GM23338 (cell line): ENCODE measurements around the gene RNASET2. TPM values are rescaled to one million over a fixed set of nuclear protein-coding genes. Genes with fewer than 3 reads are reported as not detected.

Experiments used
- ATAC-seq: fragments of 200-7000 bp; cut with Tn5 transposase; 3 replicates; pipeline ENCODE4 v1.9.1; 2020
- DNase-seq: peaks from one replicate; pipeline ENCODE4 v3.0.0-alpha.2; 2015; ENCODE audit warnings: low spot score
- H2AFZ ChIP-seq: fragments of 200-600 bp; sonication (generic); 2 replicates; pipeline ENCODE4 v1.8.0; 2016; ENCODE audit warnings: antibody characterized with exemption, mild to moderate bottlenecking, moderate library complexity
- H3F3A ChIP-seq: fragments of 200-600 bp; sonication (generic); replicated peaks from 2 replicates; pipeline ENCODE4 v1.8.0; 2017; ENCODE audit warnings: antibody characterized with exemption, mixed run types, low read depth
- H3K27ac ChIP-seq: fragments of 200-600 bp; sonication (generic); 2 replicates; pipeline ENCODE4 v1.6.1; 2016; ENCODE audit warnings: low read depth
- H3K27me3 ChIP-seq: fragments of 200-600 bp; sonication (generic); 2 replicates; pipeline ENCODE4 v1.8.0; 2016; ENCODE audit warnings: mild to moderate bottlenecking, mixed run types, moderate library complexity; ENCODE audit not compliant: insufficient read depth
- H3K36me3 ChIP-seq: fragments of 200-600 bp; sonication (generic); 2 replicates; pipeline ENCODE4 v1.8.0; 2016; ENCODE audit warnings: mild to moderate bottlenecking; ENCODE audit not compliant: insufficient read depth
- H3K4me1 ChIP-seq: fragments of 200-600 bp; sonication (generic); 2 replicates; pipeline ENCODE4 v1.8.0; 2016; ENCODE audit warnings: mild to moderate bottlenecking, moderate library complexity; ENCODE audit not compliant: insufficient read depth
- H3K4me2 ChIP-seq: fragments of 200-600 bp; sonication (generic); 2 replicates; pipeline ENCODE4 v1.7.1; 2017; ENCODE audit warnings: mixed run types
- H3K4me3 ChIP-seq: fragments of 200-600 bp; sonication (generic); 2 replicates; pipeline ENCODE4 v1.6.1; 2016; ENCODE audit warnings: mixed run types
- H3K79me2 ChIP-seq: fragments of 200-600 bp; sonication (generic); replicated peaks from 2 replicates; pipeline ENCODE4 v1.8.0; 2017; ENCODE audit warnings: mild to moderate bottlenecking; ENCODE audit not compliant: insufficient read depth
- H3K9me2 ChIP-seq: fragments of 200-600 bp; sonication (generic); 2 replicates; pipeline ENCODE4 v1.8.0; 2017; ENCODE audit not compliant: insufficient read depth
- H4K20me1 ChIP-seq: fragments of 200-600 bp; sonication (generic); replicated peaks from 2 replicates; pipeline ENCODE4 v1.8.0; 2017; ENCODE audit warnings: mild to moderate bottlenecking; ENCODE audit not compliant: insufficient read depth
- H3K27ac Mint-ChIP-seq: 2 replicates; pipeline ENCODE4 v1.8.0; 2020; ENCODE audit warnings: inconsistent platforms, mild to moderate bottlenecking, moderate library complexity, mixed read lengths
- H3K27me3 Mint-ChIP-seq: 3 replicates; pipeline ENCODE4 v1.8.0; 2022; ENCODE audit warnings: low read depth, mild to moderate bottlenecking, moderate library complexity, mixed read lengths, inconsistent platforms; ENCODE audit not compliant: insufficient read depth, poor library complexity
- H3K36me3 Mint-ChIP-seq: 3 replicates; pipeline ENCODE4 v1.8.0; 2021; ENCODE audit warnings: low read depth, mild to moderate bottlenecking, inconsistent platforms, moderate library complexity, mixed read lengths
- H3K4me1 Mint-ChIP-seq: 3 replicates; pipeline ENCODE4 v1.8.0; 2020; ENCODE audit warnings: mild to moderate bottlenecking, inconsistent platforms, mixed read lengths
- H3K4me3 Mint-ChIP-seq: 3 replicates; pipeline ENCODE4 v1.8.0; 2021; ENCODE audit warnings: moderate library complexity, mild to moderate bottlenecking, inconsistent platforms, mixed read lengths
- H3K9me3 Mint-ChIP-seq: 3 replicates; pipeline ENCODE4 v1.8.0; 2020; ENCODE audit warnings: moderate library complexity, mild to moderate bottlenecking, inconsistent platforms, mixed read lengths
- CREB1 ChIP-seq: fragments of 250-450 bp; sonication (Bioruptor Pico); IDR thresholded peaks from 2 replicates; pipeline ENCODE4 v1.5.0; 2020; ENCODE audit warnings: low read depth, mild to moderate bottlenecking, moderate library complexity
- ETS1 ChIP-seq: IDR thresholded peaks from 2 replicates; pipeline ENCODE4 v1.6.1; 2016; ENCODE audit warnings: antibody characterized with exemption
- STAT1 ChIP-seq: IDR thresholded peaks from one replicate; pipeline ENCODE4 v1.6.1; 2016; ENCODE audit warnings: antibody characterized with exemption; ENCODE audit not compliant: unreplicated experiment
- ZNF114 ChIP-seq: fragments of 250-450 bp; sonication (Bioruptor Pico); IDR thresholded peaks from 2 replicates; pipeline ENCODE4 v1.5.0; 2020; ENCODE audit warnings: mild to moderate bottlenecking, moderate library complexity
- ZNF331 ChIP-seq: fragments of 250-450 bp; sonication (Bioruptor Pico); IDR thresholded peaks from 2 replicates; pipeline ENCODE4 v1.5.0; 2020; ENCODE audit warnings: low read depth, mild to moderate bottlenecking, moderate library complexity
- polyA plus RNA-seq: library from polyadenylated mRNA; unstranded; fragments of >200 nt; fragmentation: Nextera tagmentation; extraction: Ambion mirVana; gene quantifications from 2 replicates; pipeline ENCODE4 v1.2.1, GENCODE V29; 2016
- total RNA-seq: library from RNA; depleted of rRNA; stranded (reverse); fragments of >200 nt; shearing (Covaris generic); gene quantifications from 2 replicates; pipeline ENCODE4 v1.2.3, GENCODE V29; 2014
- TF ChIP-seq, protein P1 (sequence below): IDR thresholded peaks from one replicate; pipeline ENCODE4 v1.6.1; 2018; ENCODE audit warnings: antibody characterized with exemption; ENCODE audit not compliant: unreplicated experiment
- TF ChIP-seq, protein P2 (sequence below), 2 experiments: fragments of 200-600 bp in 1 of 2; sonication (generic) in 1 of 2; conservative IDR thresholded peaks; 2 replicates each; pipeline versions ENCODE4 v1.5.1 to v1.6.1; 2016 to 2017; ENCODE audit warnings: antibody characterized with exemption in 2 of 2, low read depth in 2 of 2, mild to moderate bottlenecking in 2 of 2, moderate library complexity in 1 of 2
- TF ChIP-seq, protein P3 (sequence below): fragments of 250-450 bp; sonication (Bioruptor Pico); IDR thresholded peaks from 2 replicates; pipeline ENCODE4 v1.5.0; 2020; ENCODE audit warnings: mild to moderate bottlenecking, moderate library complexity

RNASET2 gene
- total and polyA plus RNA-seq, 2 experiments from 2014 or later: 40.5 to 62.8 TPM

GRCh38 chr6:166928644-166929541, 27.5 kb downstream of the RNASET2 start (continued):
- TF ChIP-seq, protein P1, sequence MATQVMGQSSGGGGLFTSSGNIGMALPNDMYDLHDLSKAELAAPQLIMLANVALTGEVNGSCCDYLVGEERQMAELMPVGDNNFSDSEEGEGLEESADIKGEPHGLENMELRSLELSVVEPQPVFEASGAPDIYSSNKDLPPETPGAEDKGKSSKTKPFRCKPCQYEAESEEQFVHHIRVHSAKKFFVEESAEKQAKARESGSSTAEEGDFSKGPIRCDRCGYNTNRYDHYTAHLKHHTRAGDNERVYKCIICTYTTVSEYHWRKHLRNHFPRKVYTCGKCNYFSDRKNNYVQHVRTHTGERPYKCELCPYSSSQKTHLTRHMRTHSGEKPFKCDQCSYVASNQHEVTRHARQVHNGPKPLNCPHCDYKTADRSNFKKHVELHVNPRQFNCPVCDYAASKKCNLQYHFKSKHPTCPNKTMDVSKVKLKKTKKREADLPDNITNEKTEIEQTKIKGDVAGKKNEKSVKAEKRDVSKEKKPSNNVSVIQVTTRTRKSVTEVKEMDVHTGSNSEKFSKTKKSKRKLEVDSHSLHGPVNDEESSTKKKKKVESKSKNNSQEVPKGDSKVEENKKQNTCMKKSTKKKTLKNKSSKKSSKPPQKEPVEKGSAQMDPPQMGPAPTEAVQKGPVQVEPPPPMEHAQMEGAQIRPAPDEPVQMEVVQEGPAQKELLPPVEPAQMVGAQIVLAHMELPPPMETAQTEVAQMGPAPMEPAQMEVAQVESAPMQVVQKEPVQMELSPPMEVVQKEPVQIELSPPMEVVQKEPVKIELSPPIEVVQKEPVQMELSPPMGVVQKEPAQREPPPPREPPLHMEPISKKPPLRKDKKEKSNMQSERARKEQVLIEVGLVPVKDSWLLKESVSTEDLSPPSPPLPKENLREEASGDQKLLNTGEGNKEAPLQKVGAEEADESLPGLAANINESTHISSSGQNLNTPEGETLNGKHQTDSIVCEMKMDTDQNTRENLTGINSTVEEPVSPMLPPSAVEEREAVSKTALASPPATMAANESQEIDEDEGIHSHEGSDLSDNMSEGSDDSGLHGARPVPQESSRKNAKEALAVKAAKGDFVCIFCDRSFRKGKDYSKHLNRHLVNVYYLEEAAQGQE: no peak
- TF ChIP-seq STAT1: no peak
- no peak for TF ChIP-seq ZNF114
- TF ChIP-seq, protein P2, sequence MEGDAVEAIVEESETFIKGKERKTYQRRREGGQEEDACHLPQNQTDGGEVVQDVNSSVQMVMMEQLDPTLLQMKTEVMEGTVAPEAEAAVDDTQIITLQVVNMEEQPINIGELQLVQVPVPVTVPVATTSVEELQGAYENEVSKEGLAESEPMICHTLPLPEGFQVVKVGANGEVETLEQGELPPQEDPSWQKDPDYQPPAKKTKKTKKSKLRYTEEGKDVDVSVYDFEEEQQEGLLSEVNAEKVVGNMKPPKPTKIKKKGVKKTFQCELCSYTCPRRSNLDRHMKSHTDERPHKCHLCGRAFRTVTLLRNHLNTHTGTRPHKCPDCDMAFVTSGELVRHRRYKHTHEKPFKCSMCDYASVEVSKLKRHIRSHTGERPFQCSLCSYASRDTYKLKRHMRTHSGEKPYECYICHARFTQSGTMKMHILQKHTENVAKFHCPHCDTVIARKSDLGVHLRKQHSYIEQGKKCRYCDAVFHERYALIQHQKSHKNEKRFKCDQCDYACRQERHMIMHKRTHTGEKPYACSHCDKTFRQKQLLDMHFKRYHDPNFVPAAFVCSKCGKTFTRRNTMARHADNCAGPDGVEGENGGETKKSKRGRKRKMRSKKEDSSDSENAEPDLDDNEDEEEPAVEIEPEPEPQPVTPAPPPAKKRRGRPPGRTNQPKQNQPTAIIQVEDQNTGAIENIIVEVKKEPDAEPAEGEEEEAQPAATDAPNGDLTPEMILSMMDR (conservative IDR thresholded peaks at IDR 0.05; ENCODE audit: low read depth in 2 of 2): no peak
- no peak for TF ChIP-seq ZNF331 (CRISPR knock-in tag)
- TF ChIP-seq CREB1 (CRISPR knock-in tag): no peak
- TF ChIP-seq ETS1: no peak

GRCh38 chr6:166927935-166928643, 28.3 kb downstream of the RNASET2 start:
- Histone ChIP-seq H3K27me3 (no peaks in the 10 kb centered on the region), H2AFZ (no peak overlapping the region), H4K20me1 (no peaks in the 10 kb centered on the region), H3K9me2 (no peaks in the 10 kb centered on the region), H3K27ac (no peak overlapping the region), H3K79me2 (no peaks in the 10 kb centered on the region), H3K4me3 (no peak overlapping the region), H3K36me3 (no peaks in the 10 kb centered on the region), H3F3A (peaks cover 7% of the 10 kb centered on the region; the same call in 1 of the 2 replicates), H3K4me1 (no peaks in the 10 kb centered on the region), H3K4me2 (no peak overlapping the region)
- no peak overlapping the region for H3K27ac Mint-ChIP-seq
- H3K4me1 Mint-ChIP-seq: peaks cover 3% of the 10 kb centered on the region; the same call in 1 of the 3 replicates
- H3K4me3 Mint-ChIP-seq: no peak overlapping the region
- H3K27me3 Mint-ChIP-seq: peaks cover 6% of the 10 kb centered on the region
- ATAC-seq (no peak), DNase-seq (no peak)
- no peaks in the 10 kb centered on the region; the same call in 2 of the 3 replicates for H3K36me3 Mint-ChIP-seq
- H3K9me3 Mint-ChIP-seq: no peaks in the 10 kb centered on the region
- TF ChIP-seq ETS1 (no peak), ZNF114 (no peak)
- TF ChIP-seq, protein P3, sequence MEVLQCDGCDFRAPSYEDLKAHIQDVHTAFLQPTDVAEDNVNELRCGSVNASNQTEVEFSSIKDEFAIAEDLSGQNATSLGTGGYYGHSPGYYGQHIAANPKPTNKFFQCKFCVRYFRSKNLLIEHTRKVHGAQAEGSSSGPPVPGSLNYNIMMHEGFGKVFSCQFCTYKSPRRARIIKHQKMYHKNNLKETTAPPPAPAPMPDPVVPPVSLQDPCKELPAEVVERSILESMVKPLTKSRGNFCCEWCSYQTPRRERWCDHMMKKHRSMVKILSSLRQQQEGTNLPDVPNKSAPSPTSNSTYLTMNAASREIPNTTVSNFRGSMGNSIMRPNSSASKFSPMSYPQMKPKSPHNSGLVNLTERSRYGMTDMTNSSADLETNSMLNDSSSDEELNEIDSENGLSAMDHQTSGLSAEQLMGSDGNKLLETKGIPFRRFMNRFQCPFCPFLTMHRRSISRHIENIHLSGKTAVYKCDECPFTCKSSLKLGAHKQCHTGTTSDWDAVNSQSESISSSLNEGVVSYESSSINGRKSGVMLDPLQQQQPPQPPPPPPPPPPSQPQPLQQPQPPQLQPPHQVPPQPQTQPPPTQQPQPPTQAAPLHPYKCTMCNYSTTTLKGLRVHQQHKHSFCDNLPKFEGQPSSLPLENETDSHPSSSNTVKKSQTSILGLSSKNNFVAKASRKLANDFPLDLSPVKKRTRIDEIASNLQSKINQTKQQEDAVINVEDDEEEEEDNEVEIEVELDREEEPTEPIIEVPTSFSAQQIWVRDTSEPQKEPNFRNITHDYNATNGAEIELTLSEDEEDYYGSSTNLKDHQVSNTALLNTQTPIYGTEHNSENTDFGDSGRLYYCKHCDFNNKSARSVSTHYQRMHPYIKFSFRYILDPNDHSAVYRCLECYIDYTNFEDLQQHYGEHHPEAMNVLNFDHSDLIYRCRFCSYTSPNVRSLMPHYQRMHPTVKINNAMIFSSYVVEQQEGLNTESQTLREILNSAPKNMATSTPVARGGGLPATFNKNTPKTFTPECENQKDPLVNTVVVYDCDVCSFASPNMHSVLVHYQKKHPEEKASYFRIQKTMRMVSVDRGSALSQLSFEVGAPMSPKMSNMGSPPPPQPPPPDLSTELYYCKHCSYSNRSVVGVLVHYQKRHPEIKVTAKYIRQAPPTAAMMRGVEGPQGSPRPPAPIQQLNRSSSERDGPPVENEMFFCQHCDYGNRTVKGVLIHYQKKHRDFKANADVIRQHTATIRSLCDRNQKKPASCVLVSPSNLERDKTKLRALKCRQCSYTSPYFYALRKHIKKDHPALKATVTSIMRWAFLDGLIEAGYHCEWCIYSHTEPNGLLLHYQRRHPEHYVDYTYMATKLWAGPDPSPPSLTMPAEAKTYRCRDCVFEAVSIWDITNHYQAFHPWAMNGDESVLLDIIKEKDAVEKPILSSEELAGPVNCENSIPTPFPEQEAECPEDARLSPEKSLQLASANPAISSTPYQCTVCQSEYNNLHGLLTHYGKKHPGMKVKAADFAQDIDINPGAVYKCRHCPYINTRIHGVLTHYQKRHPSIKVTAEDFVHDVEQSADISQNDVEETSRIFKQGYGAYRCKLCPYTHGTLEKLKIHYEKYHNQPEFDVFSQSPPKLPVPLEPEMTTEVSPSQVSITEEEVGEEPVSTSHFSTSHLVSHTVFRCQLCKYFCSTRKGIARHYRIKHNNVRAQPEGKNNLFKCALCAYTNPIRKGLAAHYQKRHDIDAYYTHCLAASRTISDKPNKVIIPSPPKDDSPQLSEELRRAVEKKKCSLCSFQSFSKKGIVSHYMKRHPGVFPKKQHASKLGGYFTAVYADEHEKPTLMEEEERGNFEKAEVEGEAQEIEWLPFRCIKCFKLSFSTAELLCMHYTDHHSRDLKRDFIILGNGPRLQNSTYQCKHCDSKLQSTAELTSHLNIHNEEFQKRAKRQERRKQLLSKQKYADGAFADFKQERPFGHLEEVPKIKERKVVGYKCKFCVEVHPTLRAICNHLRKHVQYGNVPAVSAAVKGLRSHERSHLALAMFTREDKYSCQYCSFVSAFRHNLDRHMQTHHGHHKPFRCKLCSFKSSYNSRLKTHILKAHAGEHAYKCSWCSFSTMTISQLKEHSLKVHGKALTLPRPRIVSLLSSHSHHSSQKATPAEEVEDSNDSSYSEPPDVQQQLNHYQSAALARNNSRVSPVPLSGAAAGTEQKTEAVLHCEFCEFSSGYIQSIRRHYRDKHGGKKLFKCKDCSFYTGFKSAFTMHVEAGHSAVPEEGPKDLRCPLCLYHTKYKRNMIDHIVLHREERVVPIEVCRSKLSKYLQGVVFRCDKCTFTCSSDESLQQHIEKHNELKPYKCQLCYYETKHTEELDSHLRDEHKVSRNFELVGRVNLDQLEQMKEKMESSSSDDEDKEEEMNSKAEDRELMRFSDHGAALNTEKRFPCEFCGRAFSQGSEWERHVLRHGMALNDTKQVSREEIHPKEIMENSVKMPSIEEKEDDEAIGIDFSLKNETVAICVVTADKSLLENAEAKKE (CRISPR knock-in tag): no peak
